ENCODE measurements around the gene ARHGAP28. TPM values are rescaled to one million over a fixed set of nuclear protein-coding genes. Genes with fewer than 3 reads are reported as not detected.

Gene ARHGAP28
- polyA plus RNA-seq, 1 of the 3 experiments (the other 2 are of a cell fraction) = 0.99 TPM

GRCh38 chr18:6956999-6957398 is 227.5 kb downstream of the ARHGAP28 start:
- Histone ChIP-seq H3K9ac (no peak overlapping the region), H3K9me2 (no peaks in the 10 kb centered on the region), H3K27me3 (ENCODE audit: insufficient read depth) (no peaks in the 10 kb centered on the region), H3K27ac (ENCODE audit: low read depth in 2 of 2, low read length in 1 of 2) (no peak overlapping the region), H3K9me3 (no peaks in the 10 kb centered on the region), H4K20me1 (ENCODE audit: insufficient read depth) (no peaks in the 10 kb centered on the region), H3K79me2 (ENCODE audit: insufficient read depth) (no peaks in the 10 kb centered on the region), H2AFZ (ENCODE audit: low read depth) (no peak overlapping the region), H3F3A (replicated peaks; ENCODE audit: insufficient read depth) (no peaks in the 10 kb centered on the region), H3K4me2 (no peak overlapping the region), H3K4me3 (ENCODE audit: low read depth in 2 of 2, low read length in 1 of 2) (no peak overlapping the region), H3K4me1 (ENCODE audit: control insufficient read depth in 1 of 2, insufficient read depth in 2 of 2, low read depth in 1 of 2, low read length in 1 of 2) (no peaks in the 10 kb centered on the region), H3K36me3 (replicated peaks in 1 of 2; ENCODE audit: control insufficient read depth in 1 of 2, insufficient read depth in 2 of 2, low read length in 1 of 2) (no peaks in the 10 kb centered on the region)
- POLR2A ChIA-PET = no interaction called here
- TF ChIP-seq USF2 (IDR thresholded peaks at IDR 0.05; ENCODE audit: borderline replicate concordance, low read depth, low read length) (no peak), NFIC (IDR thresholded peaks at IDR 0.05; ENCODE audit: borderline replicate concordance) (no peak), FOXM1 (IDR thresholded peaks at IDR 0.05; ENCODE audit: low read depth) (no peak), TAF1 (IDR thresholded peaks at IDR 0.05; ENCODE audit: borderline replicate concordance, low read depth, low read length) (no peak), MAX (IDR thresholded peaks at IDR 0.05; ENCODE audit: low read depth) (no peak), MEF2A (IDR thresholded peaks at IDR 0.05; ENCODE audit: borderline replicate concordance, low read depth) (no peak), SIN3A (IDR thresholded peaks at IDR 0.05; ENCODE audit: borderline replicate concordance, low read depth, low read length) (no peak), RFX5 (IDR thresholded peaks at IDR 0.05; ENCODE audit: low read length) (no peak), EP300 (IDR thresholded peaks at IDR 0.05; ENCODE audit: borderline replicate concordance in 1 of 2, low read depth in 1 of 2, low read length in 1 of 2) (no peak), CHD2 (IDR thresholded peaks at IDR 0.05; ENCODE audit: low read length, partially characterized antibody) (no peak), FOXJ3 (CRISPR knock-in tag; IDR thresholded peaks at IDR 0.05) (no peak), RAD21 (IDR thresholded peaks at IDR 0.05; ENCODE audit: low read length) (no peak), RCOR1 (IDR thresholded peaks at IDR 0.05; ENCODE audit: low read length) (no peak)
- TF ChIP-seq, protein P1, sequence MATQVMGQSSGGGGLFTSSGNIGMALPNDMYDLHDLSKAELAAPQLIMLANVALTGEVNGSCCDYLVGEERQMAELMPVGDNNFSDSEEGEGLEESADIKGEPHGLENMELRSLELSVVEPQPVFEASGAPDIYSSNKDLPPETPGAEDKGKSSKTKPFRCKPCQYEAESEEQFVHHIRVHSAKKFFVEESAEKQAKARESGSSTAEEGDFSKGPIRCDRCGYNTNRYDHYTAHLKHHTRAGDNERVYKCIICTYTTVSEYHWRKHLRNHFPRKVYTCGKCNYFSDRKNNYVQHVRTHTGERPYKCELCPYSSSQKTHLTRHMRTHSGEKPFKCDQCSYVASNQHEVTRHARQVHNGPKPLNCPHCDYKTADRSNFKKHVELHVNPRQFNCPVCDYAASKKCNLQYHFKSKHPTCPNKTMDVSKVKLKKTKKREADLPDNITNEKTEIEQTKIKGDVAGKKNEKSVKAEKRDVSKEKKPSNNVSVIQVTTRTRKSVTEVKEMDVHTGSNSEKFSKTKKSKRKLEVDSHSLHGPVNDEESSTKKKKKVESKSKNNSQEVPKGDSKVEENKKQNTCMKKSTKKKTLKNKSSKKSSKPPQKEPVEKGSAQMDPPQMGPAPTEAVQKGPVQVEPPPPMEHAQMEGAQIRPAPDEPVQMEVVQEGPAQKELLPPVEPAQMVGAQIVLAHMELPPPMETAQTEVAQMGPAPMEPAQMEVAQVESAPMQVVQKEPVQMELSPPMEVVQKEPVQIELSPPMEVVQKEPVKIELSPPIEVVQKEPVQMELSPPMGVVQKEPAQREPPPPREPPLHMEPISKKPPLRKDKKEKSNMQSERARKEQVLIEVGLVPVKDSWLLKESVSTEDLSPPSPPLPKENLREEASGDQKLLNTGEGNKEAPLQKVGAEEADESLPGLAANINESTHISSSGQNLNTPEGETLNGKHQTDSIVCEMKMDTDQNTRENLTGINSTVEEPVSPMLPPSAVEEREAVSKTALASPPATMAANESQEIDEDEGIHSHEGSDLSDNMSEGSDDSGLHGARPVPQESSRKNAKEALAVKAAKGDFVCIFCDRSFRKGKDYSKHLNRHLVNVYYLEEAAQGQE (IDR thresholded peaks at IDR 0.05; ENCODE audit: low read depth, low read length) = no peak
- no peak for DNase-seq
- CTCF ChIA-PET = interaction anchor here (0.6 to 0.7 kb wide), 2 partner anchors 10 to 1357 kb away, joined by 3 to 4 read pairs; no protein-coding TSS in a partner anchor
- 70% methylated on average over 12 of the region's 12 CpGs for WGBS (ENCODE audit: low lambda C conversion rate)
